Measurements from ENCODE around the gene OXER1. TPM values are rescaled to one million over a fixed set of nuclear protein-coding genes. Genes with fewer than 3 reads are reported as not detected.

Gene OXER1
- total and polyA plus RNA-seq, 9 of the 15 experiments (the other 6 are each of a cell fraction or from before 2014, with no cell fraction given) = not detected

GRCh38 chr2:42752816-42753813 is 10.8 kb downstream of the OXER1 start:
- intact Hi-C loops (cut with micrococcal nuclease) = no loop called here
- ChIA-PET POLR2A (interaction anchor here (0.7 to 1.3 kb wide), 2 partner anchors 10 to 11 kb away, joined by 3 to 4 read pairs; no protein-coding TSS in a partner anchor), CTCF (ENCODE audit: low intra/inter-chr PET ratio) (no interaction called here)
- no peak overlapping the region for H3K4me2 ChIP-seq (ENCODE audit: insufficient read depth, low read length)
- H3K27me3 ChIP-seq (ENCODE audit: control insufficient read depth in 2 of 2, insufficient read depth in 2 of 2, low read length in 2 of 2) = peaks cover 11 to 54% of the 10 kb centered on the region in 2 experiments
- DNase-seq (ENCODE audit: extremely low read depth in 1 of 4, low spot score in 3 of 4) (peak in 2 of 4 experiments; percentile 4 to 8), FAIRE-seq (no peak), ATAC-seq (peak; percentile 31; the same call in 2 of the 3 replicates)
- no peak overlapping the region for H3K27ac ChIP-seq (ENCODE audit: extremely low read depth, low read depth, low read length)
- peaks cover 0 to 9% of the 10 kb centered on the region in 2 experiments; a peak in 2 of 5 replicates for H3K4me1 ChIP-seq (replicated peaks in 1 of 2; ENCODE audit: control insufficient read depth in 2 of 2, insufficient read depth in 2 of 2, low read length in 2 of 2)
- peak; percentile 93 for TF ChIP-seq BHLHE40 (IDR thresholded peaks at IDR 0.05; ENCODE audit: low read length)
- no peak for TF ChIP-seq DACH1 (IDR thresholded peaks at IDR 0.05; ENCODE audit: partially characterized antibody)
- no peak for TF ChIP-seq CBX8 (IDR thresholded peaks at IDR 0.05; ENCODE audit: borderline replicate concordance, extremely low read depth, low read depth, low read length, poor library complexity, severe bottlenecking)
- TF ChIP-seq THRA (IDR thresholded peaks at IDR 0.05) = no peak
- TF ChIP-seq BRF2 (IDR thresholded peaks at IDR 0.05; ENCODE audit: borderline replicate concordance, insufficient read depth, insufficient read length) = no peak
- no peak for TF ChIP-seq CAMTA2 (CRISPR knock-in tag; conservative IDR thresholded peaks at IDR 0.05)
- TF ChIP-seq SMARCB1 (IDR thresholded peaks at IDR 0.05; ENCODE audit: insufficient read length, low read depth) = no peak
- TF ChIP-seq CTBP1 (IDR thresholded peaks at IDR 0.05; ENCODE audit: borderline replicate concordance) = peak; percentile 46; the same call in 1 of the 2 replicates
- no peaks in the 10 kb centered on the region for H3K36me3 ChIP-seq (ENCODE audit: control insufficient read depth, insufficient read depth, low read length)
- no peak overlapping the region for H3K4me3 ChIP-seq
- H3K9me1 ChIP-seq (ENCODE audit: control insufficient read depth, insufficient read depth, low read length) = no peaks in the 10 kb centered on the region
- no peaks in the 10 kb centered on the region for H3K9me3 ChIP-seq (replicated peaks; ENCODE audit: control insufficient read depth, insufficient read depth, low read depth, low read length)
- in situ Hi-C loops (cut with MboI) = no loop called here
- no TSS peak for BruUV-seq (replicated peaks)
- H2AFZ ChIP-seq (ENCODE audit: low read depth, low read length) = no peak overlapping the region
- no peaks in the 10 kb centered on the region for H3K79me2 ChIP-seq (ENCODE audit: control insufficient read depth, insufficient read depth, low read length)
- 8% methylated on average over 20 of the region's 24 CpGs for WGBS (ENCODE audit: insufficient coverage, low coverage, missing lambda C conversion rate)
- H3K9ac ChIP-seq (ENCODE audit: insufficient read depth in 1 of 2, low read depth in 2 of 2, low read length in 2 of 2) = no peak overlapping the region
- H4K20me1 ChIP-seq (replicated peaks; ENCODE audit: control insufficient read depth, insufficient read depth, low read length) = peaks cover 8% of the 10 kb centered on the region
